Measurements from ENCODE around the gene MCRIP1. TPM values are rescaled to one million over a fixed set of nuclear protein-coding genes. Genes with fewer than 3 reads are reported as not detected.

Gene MCRIP1
- total and polyA plus RNA-seq, 2 of the 13 experiments (the other 11 are each of a cell fraction or from before 2014, with no cell fraction given), result 79.7 to 84.9 TPM

GRCh38 chr17:81831957-81832607 lies 1.0 kb downstream of the MCRIP1 start (continued):
- TF ChIP-seq ARID4A (CRISPR knock-in tag; IDR thresholded peaks at IDR 0.05; ENCODE audit: borderline replicate concordance) (peak; percentile 72), KDM5B (CRISPR knock-in tag; IDR thresholded peaks at IDR 0.05; ENCODE audit: borderline replicate concordance) (peak; percentile 66; the same call in 1 of the 2 replicates), ZNF335 (CRISPR knock-in tag; IDR thresholded peaks at IDR 0.05) (no peak), ZNF18 (CRISPR knock-in tag; IDR thresholded peaks at IDR 0.05; ENCODE audit: insufficient replicate concordance) (no peak), BCL3 (CRISPR knock-in tag; IDR thresholded peaks at IDR 0.05) (0 out of 2 replicates have a peak, but pooled peaks have one; percentile 70), NCOR1 (IDR thresholded peaks at IDR 0.05; ENCODE audit: borderline replicate concordance, low read length) (no peak), NR0B2 (CRISPR knock-in tag; IDR thresholded peaks at IDR 0.05) (no peak; the same call in 1 of the 2 replicates), ZNF574 (CRISPR knock-in tag; IDR thresholded peaks at IDR 0.05) (no peak), FOXP1 (IDR thresholded peaks at IDR 0.05) (no peak), FOXP1 (CRISPR knock-in tag; IDR thresholded peaks at IDR 0.05) (no peak), ZNF282 (IDR thresholded peaks at IDR 0.05; ENCODE audit: partially characterized antibody) (no peak), ZNF749 (CRISPR knock-in tag; IDR thresholded peaks at IDR 0.05; ENCODE audit: borderline replicate concordance) (peak; percentile 26; the same call in 1 of the 2 replicates), ETV6 (CRISPR knock-in tag; conservative IDR thresholded peaks at IDR 0.05) (no peak), FOXC1 (CRISPR knock-in tag; IDR thresholded peaks at IDR 0.05; ENCODE audit: borderline replicate concordance) (no peak), CCAR2 (optimal IDR thresholded peaks at IDR 0.05; ENCODE audit: low read depth, low read length) (no peak), PHB2 (IDR thresholded peaks at IDR 0.05; ENCODE audit: partially characterized antibody) (no peak), GPN1 (CRISPR knock-in tag; IDR thresholded peaks at IDR 0.05; ENCODE audit: borderline replicate concordance) (no peak), SKI (IDR thresholded peaks at IDR 0.05; ENCODE audit: partially characterized antibody) (no peak), DNMT3B (CRISPR knock-in tag; conservative IDR thresholded peaks at IDR 0.05) (no peak)
